A204.1 (cell line): Measurements from ENCODE around the gene PRPF4.
A peak's percentile ranks its signal among the peaks of the same experiment; 100 is the strongest.
"Not testable (repeated sequence)": the region's sequence is repeated elsewhere in the genome, so short reads cannot be mapped to it uniquely, and the experiment has no call there.

Source experiments
- FAIRE-seq: peaks from 2 replicates; lab custom pipeline; 2012; peaks lifted over from hg19 to GRCh38; lab: Jason Lieb, UNC

Gene PRPF4

DNA sequence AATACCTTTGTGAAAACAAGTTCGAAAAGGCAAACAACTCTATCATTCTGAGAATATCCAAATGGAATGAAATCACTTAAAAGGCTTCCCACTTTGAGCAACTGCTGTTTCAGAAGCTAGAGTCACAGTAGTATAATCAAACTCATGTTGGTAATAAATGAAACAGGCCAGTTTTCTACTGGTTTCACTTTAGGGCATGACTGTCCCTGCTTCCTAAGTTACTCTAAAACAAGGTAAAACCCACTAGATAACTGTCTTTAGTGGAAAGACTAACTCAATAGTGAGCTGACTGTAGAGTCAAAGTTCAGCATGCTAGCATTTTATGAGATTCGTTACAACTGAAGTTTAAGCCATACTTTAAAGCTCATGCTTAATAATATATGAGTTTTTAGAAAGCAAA lies 6.1 kb upstream of the PRPF4 start:
- FAIRE-seq = no peak

DNA sequence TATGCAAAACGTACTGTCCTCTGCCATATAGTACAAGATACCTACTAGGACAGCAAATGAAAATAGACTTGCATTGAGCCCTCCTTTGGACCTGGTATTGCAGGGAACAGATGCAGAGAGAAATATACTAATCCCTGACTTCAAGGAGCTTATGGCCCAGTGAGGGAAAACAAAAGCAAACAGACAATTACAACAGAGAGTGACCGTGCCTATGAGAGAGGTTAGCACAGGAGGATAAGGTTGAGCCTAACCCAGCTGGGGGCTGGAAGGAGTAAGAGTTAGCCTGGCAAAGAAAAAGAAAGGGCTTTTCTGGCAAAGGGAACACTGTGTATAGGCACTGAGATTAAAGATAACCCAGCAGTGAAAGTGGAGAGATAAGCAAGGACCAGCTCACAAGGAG lies 5.6 kb upstream of the PRPF4 start:
- FAIRE-seq = no peak

DNA sequence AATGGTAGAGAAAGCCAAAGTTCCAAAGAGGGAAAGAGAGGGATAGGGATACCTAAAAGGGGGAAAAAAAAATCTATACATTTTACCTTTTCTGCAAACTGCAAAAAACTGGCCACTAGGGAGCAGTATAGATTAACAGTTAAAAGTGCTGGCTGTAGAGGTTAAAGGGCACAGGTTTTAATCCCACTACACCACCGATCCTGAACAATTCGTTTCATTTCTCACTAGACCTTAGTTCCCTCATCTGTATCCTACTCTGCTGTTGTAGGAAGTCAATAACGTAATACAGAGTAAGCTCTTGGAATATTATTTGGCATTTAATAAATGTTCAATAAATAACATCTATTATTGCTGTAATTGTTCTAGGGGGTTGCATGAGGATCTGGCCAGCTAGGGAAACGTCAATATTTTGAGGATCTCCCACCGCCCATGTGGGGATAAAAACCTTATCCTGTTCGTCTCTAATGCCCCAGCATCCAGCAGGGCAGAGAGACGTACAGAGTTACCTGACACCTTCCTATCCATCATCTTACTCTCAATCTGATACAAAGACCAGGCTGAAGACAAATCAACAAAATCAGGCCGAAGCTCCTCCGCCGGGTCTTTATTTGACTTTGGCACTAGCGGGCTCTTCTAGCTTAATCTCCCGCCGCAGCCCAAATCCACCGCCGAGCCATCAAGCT lies 843 bp upstream of the PRPF4 start:
- FAIRE-seq = peak; percentile 49

DNA sequence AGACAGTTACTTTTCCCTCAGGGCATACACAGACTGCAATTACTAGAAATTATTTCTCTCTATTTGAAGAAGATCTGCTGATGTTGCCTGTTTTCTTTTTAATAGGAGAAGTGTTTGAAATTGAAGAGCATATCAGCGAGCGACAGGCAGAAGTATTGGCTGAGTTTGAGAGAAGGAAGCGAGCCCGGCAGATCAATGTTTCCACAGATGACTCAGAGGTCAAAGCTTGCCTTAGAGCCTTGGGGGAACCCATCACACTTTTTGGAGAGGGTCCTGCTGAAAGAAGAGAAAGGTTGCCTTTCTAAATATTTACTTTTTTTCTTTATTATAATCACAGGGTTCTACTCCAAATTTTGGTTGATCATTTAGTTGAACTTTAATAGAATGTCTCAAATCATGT lies 3.4 kb downstream of the PRPF4 start:
- FAIRE-seq = no peak

DNA sequence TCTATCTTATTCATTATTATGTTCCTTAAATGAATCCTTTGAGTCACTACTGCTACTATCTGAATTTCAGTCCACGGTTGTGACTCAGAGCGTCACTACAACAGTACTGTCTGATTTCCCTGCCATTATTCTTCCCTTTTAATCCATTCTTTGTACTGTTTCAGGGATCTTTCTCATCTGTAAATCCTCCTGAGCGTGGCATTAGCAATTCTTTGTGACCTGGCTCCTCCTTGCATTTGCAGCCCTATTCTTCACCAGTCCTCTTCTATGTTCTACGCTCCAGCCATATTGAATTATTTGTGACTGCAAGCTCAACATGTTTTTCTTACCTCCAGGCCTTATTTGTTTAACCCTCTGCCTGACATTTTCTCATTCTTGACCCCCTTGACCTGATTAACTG lies 5.9 kb downstream of the PRPF4 start:
- no peak for FAIRE-seq

DNA sequence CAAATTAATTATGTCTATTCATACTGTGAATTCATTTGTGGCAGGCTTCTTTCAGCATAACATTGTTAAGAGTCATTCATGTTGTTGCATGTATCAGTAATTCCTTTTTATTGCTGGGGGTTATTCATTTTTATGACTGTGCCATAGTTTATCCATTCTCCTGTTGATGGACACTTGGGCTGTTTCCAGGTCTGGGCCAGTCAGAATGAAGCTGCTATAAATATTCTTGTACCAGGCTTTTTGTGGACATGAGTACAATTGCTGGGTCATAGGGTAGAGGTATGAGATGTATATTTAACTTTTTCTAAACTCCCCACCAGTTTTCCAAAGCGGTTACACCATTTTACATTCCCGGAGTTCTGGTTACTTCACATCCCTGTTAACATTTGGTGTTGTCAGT lies 13.6 kb downstream of the PRPF4 start:
- FAIRE-seq = no peak

DNA sequence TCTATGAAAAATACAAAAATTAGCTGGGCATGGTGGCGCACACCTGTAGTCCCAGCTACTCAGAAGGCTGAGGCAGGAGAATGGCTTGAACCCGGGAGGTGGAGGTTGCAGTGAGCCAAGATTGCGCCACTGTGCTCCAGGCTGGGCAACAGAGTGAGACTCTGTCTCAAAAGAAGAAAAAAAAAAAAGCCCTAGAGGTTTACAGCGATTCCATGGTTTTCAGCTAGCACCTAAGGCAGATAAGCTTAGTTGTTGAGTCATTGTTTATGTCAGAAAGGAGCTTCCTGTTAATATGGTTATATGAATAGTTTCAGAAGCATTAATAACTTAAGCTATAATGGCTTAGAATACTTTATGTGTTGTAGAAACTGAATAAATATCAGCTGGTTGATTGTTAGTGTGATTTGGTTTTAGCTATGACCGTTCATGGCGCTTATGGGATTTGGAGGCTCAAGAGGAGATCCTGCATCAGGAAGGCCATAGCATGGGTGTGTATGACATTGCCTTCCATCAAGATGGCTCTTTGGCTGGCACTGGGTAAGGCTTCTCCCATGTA lies 14.7 kb downstream of the PRPF4 start:
- FAIRE-seq = no peak

DNA sequence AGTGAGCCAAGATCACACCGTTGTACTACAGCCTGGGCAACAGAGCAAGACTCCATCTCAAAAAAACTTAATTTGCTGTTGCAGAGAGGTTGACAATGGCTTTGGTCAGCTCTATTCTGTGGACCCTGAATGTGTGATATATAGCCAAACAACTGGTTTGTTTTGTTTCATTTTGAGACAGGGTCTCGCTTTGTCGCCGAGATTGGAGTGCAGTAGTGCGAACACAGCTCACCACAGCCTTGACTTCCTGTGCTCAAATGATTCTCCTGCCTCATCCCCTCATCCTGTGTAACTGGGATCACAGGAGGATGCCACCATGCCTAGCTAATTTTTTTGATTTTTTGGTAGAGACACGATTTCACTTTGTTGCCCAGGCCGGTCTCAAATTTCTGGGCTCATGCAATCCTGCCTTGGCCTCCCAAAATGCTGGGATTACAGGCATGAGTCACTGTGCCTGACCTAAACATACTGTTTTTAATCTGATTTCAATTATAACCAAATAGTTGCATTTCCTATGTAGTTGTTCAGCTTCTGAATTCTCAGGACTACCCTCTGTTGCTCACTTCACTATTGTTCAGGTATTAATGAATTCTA lies 17.9 kb downstream of the PRPF4 start:
- no peak for FAIRE-seq

DNA sequence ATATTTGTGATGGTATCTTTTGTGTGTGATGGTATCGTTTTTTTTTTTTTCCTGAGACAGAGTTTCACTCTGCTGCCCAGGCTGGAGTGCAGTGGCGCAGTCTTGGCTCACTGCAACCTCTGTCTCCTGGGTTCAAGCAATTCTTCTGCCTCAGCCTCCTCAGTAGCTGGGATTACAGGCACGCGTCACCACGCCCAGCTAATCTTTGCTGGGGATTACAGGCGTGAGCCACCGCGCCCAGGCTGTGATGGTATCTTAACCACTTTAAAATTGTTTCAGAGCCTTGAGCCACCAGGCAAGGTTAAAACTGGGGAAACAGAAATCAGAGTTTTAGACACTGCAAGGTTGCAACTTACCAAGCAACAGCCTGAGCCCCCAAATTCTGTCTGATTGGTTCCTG lies 20.8 kb downstream of the PRPF4 start:
- not testable (repeated sequence) for FAIRE-seq

DNA sequence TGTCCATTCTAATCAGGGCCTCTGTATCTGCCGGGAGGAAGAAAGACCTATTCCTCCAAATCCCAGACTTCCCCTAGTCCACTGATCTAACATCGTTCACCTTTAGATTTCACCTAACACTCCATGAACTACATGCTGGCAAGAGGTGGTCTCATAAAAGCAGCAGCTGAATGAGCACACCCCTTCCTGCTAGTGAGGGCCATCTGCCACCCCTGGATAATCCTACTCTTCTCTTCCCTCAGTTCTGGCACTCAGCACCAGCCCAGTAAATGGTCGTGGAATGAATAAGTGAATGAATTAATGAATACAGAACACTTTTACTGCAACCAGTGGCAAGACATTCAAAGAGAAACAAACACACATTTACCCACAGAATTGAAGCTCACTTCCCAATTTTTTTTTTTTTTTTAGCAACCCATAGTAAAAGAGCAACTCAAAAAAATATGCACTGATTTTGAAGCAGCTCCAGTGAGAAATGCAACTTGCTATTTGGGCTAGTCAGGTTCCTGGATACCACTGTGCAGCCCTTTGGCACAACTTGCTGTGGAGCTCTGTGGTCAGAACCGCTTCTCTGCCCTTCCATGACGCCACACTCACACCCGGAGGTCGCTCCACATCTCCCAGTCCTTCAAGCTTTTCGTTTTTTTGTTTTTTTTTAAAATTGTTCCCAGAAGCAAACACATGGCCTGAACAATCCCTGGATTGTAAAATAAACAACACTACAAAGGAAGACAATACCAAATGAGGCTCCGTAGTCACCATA lies 21.5 kb downstream of the PRPF4 start:
- no peak for FAIRE-seq

DNA sequence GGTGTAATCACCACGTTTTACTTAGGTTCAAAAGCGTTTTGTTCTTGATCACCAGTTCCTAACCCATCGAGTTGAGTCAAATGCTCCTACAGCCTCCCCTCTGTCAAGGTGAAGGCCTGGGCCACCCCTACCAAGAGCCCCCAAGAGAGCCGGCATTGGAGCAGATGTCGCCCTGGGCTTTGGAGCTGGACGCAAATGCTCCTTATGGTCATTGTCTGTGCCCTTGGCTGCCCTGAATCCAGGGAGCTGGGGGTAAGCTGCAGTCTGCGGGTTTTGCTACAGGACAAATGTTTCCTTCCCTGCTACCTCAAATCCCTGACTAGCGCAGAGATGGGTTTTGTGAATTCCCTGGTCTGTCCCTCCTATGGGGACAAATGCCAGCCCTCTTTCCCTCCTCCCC lies 22.9 kb downstream of the PRPF4 start:
- no peak for FAIRE-seq

DNA sequence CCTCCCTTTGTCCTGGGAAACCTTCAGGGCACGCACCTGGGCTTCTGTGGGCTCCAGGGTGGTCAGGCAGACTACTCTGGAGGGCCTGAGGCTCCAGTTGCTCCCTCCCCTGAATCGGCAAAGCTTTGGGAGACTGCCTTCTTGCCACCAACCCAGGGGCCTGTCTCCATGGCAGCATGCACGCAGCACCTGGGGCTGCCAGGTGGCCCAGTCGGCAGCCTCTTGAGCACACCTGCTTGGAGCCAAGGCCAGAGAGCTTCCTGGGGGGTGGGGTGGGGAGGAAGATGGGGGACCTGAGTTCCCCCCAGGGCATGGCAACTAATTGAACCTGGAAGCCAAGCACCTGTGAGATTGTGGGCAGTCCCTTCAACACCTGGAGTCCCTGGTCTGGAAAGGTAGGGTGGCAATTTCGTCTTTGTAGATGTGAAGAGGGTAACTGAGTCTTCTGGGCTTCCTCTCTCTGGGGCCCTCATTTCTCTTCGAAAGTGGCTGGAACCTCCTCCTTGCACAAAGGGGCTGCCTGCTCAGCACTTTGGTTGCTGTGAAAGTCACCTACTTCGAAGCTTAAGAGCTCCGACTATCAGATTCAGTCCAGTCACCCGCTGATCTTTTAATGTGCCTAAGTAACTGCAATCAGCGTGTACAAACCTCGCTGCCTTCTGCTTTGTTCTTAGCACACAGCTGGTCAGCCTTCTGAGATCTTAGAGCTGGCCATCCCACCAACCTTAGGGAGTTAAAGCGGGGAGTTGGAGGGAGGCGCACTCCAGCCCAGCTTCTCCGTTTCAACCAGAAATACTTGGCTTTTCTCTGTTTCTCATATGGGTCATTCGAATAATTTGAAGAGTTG lies 23.7 kb downstream of the PRPF4 start:
- FAIRE-seq = no peak

DNA sequence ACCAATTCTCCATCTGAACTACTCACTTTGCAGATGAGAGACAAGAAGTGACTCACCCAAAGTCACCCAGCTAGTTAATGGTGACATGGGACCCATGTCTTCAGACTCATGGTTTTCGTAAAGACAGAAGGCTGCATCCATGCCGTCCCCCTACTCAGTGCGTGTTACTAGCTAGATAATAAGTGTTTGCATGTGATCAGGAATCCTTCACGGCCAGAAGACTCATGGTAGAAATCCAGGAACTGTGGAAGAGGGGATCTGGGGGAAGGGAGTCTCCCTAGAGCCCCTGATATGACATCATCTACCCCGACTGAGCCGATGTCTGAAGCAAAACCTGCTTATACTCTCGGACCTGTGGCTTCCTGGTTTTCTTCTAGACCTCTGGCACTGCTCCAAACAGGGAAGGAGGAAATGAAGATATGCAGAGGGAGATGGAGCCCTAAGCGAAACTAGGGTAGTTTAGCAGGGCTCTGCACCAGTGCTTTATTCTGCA lies 24.4 kb downstream of the PRPF4 start:
- FAIRE-seq = no peak

DNA sequence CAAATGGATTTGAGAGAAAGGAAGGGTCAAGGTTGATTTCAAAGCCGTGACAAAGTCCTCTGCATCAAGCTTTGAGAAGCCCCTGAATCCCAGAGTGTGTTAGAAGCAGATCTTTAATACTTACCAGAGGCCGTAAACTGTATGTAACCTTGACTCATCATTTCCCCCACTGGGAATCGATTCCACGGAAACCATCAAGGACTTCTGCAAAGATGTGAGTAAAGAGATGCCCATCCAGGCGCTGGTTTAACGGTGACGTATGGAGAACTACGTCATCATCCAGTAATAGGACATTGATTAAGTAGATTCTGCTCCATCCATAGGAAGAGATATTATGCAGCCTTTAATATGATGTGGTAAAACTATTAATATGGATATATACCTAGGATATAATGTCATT lies 26.1 kb downstream of the PRPF4 start:
- no peak for FAIRE-seq

DNA sequence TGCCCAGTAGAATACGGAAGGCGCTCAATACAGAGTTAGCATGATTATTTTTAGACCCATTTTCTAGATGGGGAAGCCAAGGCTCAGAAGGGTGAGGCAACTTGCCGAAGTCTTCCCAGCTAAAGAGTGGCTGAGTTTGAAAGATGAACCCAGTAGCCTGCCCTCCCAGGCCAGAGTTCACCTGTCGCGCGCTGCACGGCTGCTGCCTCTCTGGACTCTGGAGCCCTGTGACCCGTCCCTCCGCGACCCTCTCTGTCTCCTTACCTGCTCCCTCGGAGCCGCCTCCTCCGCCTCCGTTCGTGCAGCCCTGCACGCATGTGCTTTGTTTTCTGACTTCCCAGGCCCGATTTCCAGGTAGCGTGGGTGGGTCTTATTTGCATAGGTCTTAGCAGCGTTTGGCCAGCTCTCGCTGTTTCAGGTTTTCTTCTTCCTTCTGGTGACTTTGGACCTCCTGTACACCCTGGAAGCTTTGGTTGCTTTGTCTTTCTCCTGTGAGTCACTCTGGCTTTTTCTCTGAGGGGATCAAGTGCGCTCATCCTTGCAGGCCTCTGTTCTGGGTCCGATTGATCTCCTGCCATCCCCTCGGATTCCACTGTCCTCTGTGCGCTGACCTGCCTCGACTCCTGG lies 27.4 kb downstream of the PRPF4 start, which contains the start of gene RNF183:
TSS of gene RNF183 (minus strand) at position 585 of the 627 bp plus-strand sequence. CDS start 5,192 bp downstream, outside the sequence.
- no peak for FAIRE-seq

DNA sequence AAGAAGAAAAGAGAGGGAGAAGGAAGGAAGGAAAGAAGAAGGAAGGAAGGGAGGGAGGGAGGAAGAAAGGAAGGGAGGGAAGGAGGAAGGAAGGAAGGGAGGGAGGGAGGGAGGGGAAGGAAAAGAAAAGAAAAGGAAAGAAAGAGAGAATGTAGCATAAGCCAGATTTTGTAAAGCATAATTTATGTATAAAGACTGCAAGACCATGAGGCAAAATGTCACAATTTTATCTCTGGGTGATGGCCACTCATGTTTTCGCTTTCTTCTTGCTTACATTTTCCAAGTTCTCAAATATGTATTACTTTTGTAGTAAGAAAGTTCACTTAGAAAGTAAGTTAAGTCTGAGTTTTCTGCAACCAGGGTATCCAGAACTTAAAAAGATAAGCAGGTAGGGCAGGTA lies 31.1 kb downstream of the PRPF4 start:
- FAIRE-seq = no peak

DNA sequence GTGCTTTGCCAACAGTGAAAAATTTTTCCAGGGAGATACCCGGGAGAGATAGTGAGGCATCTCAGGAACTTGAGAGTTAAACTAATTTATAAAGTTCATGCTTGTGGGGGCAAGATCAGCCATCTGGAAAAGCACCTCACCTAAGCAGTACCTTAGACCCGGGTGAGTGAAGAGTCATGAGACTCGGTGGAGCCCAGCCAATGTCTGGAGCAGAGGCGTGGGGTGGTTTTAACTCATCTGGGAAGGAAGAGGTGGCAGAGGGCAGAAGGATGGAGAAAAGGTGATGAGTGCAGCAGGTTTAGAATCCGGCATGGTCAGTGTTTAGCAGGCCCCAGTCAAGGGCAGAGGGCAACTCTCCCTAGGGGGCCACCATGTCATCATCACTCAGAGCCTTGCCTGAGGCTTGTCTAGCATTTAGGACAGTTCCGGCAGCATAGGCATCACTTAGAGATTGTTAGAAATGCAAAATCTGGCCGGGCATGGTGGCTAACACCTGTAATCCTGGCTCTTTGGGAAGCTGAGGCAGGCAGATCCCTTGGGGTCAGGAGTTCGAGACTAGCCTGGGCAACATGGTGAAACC lies 32.0 kb downstream of the PRPF4 start:
- no peak for FAIRE-seq

DNA sequence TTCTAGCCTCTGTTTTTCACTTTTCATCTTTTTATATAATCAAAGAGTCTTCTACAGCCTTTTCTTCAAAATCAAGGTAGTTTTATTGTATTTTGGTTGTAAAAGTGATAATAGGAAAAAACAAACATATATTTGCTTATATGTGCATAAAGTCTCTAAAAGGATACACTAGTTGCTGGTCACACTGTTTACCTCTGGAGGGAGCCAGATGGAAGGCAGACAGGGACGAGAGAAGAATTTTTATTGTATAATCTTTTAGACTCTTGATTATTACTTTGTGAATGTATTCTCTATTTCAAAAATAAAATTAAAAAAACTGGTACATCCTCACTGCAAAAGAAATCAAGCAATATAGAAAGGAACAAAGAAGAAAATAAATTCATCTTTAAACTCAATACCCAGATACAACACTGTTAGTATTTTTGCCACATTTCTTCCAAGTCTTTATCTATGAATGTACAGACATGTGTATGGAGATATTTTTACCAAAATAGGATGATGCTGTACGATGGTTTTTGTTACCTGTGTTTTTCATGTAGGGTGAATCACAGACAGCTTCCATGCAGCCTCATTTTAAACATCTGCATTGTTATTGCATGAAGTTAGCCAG lies 33.9 kb downstream of the PRPF4 start:
- FAIRE-seq = peak; percentile 93

DNA sequence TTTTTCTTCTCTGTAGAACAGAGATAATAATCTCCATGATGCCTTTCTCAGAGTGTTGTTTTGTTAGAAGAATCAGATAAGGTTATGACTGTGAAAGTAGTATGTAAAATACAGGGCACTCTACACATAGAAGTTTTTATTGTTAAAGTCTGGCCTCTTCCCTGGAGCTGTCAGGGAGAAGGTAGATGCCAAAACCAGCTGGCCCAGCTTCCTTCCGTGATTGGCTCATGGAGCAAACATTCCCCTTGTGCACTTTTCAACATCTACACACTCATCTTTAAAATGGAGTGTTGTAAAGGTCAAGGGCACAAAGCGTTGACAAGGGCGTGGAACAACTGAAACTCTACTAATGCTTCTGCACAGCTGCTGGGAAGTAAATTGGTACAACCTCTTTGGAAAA lies 35.1 kb downstream of the PRPF4 start:
- no peak for FAIRE-seq

DNA sequence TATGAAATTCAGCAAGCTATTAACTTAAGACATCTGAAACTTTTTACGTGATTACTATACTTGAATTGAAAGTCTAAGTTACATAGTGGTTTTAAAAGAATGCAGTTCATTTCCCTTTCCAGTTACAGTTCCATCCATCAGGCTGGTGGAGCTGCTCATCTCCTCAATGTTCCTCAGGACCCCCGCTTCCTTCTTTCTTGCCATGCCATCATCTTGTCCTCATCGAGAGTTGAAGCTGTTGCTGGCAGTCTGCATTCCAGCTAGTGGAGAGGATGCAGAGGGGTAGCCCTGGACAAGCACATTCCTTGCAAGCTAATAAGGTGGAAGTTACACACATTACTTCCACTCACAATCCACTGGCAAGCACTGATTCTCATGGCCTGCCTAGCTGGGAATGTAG lies 36.5 kb downstream of the PRPF4 start:
- FAIRE-seq = no peak

DNA sequence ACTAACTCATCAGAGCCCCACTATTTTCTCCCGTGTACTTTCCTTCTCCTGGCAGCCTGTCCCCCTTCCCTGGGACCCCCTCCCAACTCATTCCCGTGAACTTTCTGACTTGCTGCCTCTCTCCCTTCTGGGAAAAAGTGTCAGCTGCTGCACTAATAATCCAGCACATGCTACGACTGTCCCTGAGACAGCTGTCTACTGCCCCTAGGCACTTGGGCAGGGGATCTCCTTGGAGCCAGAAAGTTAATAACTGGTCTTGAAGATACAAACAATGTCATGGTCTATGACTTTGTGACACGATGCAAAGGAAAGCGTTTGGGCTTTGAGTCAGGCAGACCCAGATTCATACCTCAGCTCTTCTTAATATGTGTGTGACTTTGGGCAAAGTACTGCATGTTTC lies 37.8 kb downstream of the PRPF4 start:
- FAIRE-seq = no peak
